ENCODE measurements around the gene TM4SF18. TPM values are rescaled to one million over a fixed set of nuclear protein-coding genes. Genes with fewer than 3 reads are reported as not detected.

The TM4SF18 gene
- total RNA-seq, 1 experiment from 2014 or later = 9.8 TPM

- H3K23ac ChIP-seq (ENCODE audit: insufficient read length, low read depth, low read length) = no peak overlapping the region
- no peak overlapping the region for H3K27ac ChIP-seq (ENCODE audit: insufficient read length, low read depth, low read length)
- H3K23me2 ChIP-seq (ENCODE audit: insufficient read length, low read depth, low read length, poor library complexity, severe bottlenecking) = no peaks in the 10 kb centered on the region
- no peak for DNase-seq
- no peak overlapping the region for H3K14ac ChIP-seq (ENCODE audit: insufficient read depth, low read length)
- H3K4me1 ChIP-seq (ENCODE audit: insufficient read depth, low read length) = no peaks in the 10 kb centered on the region; the same call in 1 of the 2 replicates
- H2AK5ac ChIP-seq (ENCODE audit: insufficient read length, low read length) = no peak overlapping the region
- no peak overlapping the region for H2BK120ac ChIP-seq (ENCODE audit: low read depth, low read length, poor library complexity, severe bottlenecking)
- no peak overlapping the region for H3K18ac ChIP-seq (ENCODE audit: insufficient read length, low read depth, low read length)
- Mint-ChIP-seq H3K4me3 (no peak overlapping the region), H3K4me1 (peaks cover 2 to 3% of the 10 kb centered on the region in 2 experiments; a peak in 1 of 4 replicates), H3K36me3 (ENCODE audit: insufficient read depth in 1 of 3, low read depth in 3 of 3) (peaks cover 0 to 5% (median 4%) of the 10 kb centered on the region in 3 experiments; a peak in 2 of 7 replicates), H3K27me3 (ENCODE audit: low read depth) (no peaks in the 10 kb centered on the region), H3K9me3 (no peaks in the 10 kb centered on the region; a peak in 1 of 5 replicates), H3K27ac (no peak overlapping the region)
- H2BK5ac ChIP-seq (ENCODE audit: insufficient read length, low read length) = no peak overlapping the region
- no peak overlapping the region for H3T11ph ChIP-seq (ENCODE audit: low read length)
- H4K20me1 ChIP-seq (ENCODE audit: control insufficient read depth, insufficient read depth, insufficient read length) = no peaks in the 10 kb centered on the region
- no peak overlapping the region for H3K9ac ChIP-seq (ENCODE audit: extremely low read depth, insufficient read length, low read length)
- H3K79me2 ChIP-seq (ENCODE audit: insufficient read depth, low read length) = no peaks in the 10 kb centered on the region
- TF ChIP-seq, protein P1, sequence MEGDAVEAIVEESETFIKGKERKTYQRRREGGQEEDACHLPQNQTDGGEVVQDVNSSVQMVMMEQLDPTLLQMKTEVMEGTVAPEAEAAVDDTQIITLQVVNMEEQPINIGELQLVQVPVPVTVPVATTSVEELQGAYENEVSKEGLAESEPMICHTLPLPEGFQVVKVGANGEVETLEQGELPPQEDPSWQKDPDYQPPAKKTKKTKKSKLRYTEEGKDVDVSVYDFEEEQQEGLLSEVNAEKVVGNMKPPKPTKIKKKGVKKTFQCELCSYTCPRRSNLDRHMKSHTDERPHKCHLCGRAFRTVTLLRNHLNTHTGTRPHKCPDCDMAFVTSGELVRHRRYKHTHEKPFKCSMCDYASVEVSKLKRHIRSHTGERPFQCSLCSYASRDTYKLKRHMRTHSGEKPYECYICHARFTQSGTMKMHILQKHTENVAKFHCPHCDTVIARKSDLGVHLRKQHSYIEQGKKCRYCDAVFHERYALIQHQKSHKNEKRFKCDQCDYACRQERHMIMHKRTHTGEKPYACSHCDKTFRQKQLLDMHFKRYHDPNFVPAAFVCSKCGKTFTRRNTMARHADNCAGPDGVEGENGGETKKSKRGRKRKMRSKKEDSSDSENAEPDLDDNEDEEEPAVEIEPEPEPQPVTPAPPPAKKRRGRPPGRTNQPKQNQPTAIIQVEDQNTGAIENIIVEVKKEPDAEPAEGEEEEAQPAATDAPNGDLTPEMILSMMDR (conservative IDR thresholded peaks at IDR 0.05) = no peak
- H3K4me2 ChIP-seq (ENCODE audit: insufficient read depth, insufficient read length, low read length) = no peak overlapping the region
- H3K56ac ChIP-seq (ENCODE audit: insufficient read length, low read depth, low read length) = no peak overlapping the region
- H3K4ac ChIP-seq (ENCODE audit: low read depth, low read length) = no peak overlapping the region
- H4K5ac ChIP-seq (ENCODE audit: insufficient read length, low read depth, low read length) = no peak overlapping the region
- no peak overlapping the region for H4K91ac ChIP-seq (ENCODE audit: insufficient read length, low read depth, low read length)
- no peak overlapping the region for H2AFZ ChIP-seq (ENCODE audit: low read length)
- no peak overlapping the region for H2BK12ac ChIP-seq (ENCODE audit: insufficient read length, low read depth, low read length)
- H2BK20ac ChIP-seq (ENCODE audit: low read depth, low read length, poor library complexity, severe bottlenecking) = no peak overlapping the region
- H3K79me1 ChIP-seq (ENCODE audit: insufficient read depth, low read depth, low read length, poor library complexity, severe bottlenecking) = no peaks in the 10 kb centered on the region
- H2BK15ac ChIP-seq (ENCODE audit: low read depth, low read length) = no peak overlapping the region
- H3K27me3 ChIP-seq (ENCODE audit: insufficient read depth, low read length) = no peaks in the 10 kb centered on the region
- H3K9me3 ChIP-seq (ENCODE audit: control insufficient read depth, low read depth, low read length) = no peaks in the 10 kb centered on the region
- no peak overlapping the region for H4K8ac ChIP-seq (replicated peaks; ENCODE audit: insufficient read length, low read depth, low read length)
Measured at GRCh38 chr3:149282836-149283235, 50.6 kb downstream of the TM4SF18 start.

Data from H9 (cell line).